ENCODE data around the gene GPC5. TPM values are rescaled to one million over a fixed set of nuclear protein-coding genes. Genes with fewer than 3 reads are reported as not detected.

GPC5 gene
- total and polyA plus RNA-seq, 2 of the 8 experiments (the other 6 are each of a cell fraction or from before 2014, with no cell fraction given): 0.20 to 0.39 TPM

DNA sequence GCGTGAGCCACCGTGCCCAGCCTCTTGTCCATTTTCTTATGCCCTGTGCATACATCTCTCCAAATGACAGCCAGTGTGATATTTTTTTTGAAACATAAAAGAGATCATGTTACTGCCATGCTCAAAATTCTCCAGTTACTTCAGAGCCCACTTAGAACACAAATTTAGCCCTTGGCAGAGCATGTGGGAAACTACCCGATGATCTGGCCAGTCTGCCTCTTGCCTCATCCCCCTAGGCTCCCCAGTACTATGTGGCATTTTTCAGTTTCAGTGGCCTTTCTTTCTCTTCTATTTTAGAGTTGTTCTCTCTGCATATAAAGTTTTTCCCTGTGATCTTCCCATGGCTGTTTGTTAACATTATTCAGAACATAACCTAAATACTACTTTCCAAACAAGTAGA is 323.0 kb downstream of the GPC5 start:
- Histone ChIP-seq H4K20me1 (replicated peaks in 1 of 2; ENCODE audit: control insufficient read depth in 1 of 2, insufficient read depth in 2 of 2, low read length in 2 of 2) (no peaks in the 10 kb centered on the region), H2BK5ac (ENCODE audit: low read depth, low read length) (no peak overlapping the region), H4K91ac (replicated peaks; ENCODE audit: insufficient read length, low read length) (no peak overlapping the region), H3K4me3 (ENCODE audit: extremely low read depth in 1 of 4, insufficient read depth in 2 of 4, low read depth in 3 of 4, low read length in 4 of 4) (no peak overlapping the region), H3K79me2 (ENCODE audit: control insufficient read depth in 1 of 2, insufficient read depth in 2 of 2, low read length in 2 of 2) (no peaks in the 10 kb centered on the region), H2AFZ (ENCODE audit: low read length) (no peak overlapping the region), H3K79me1 (ENCODE audit: low read depth, low read length) (no peaks in the 10 kb centered on the region), H3K9me3 (ENCODE audit: insufficient read depth in 2 of 2, low read depth in 1 of 2, low read length in 1 of 2) (no peaks in the 10 kb centered on the region), H3K4ac (replicated peaks; ENCODE audit: insufficient read length, low read depth, low read length) (no peak overlapping the region), H3K14ac (ENCODE audit: insufficient read length) (no peak overlapping the region), H4K8ac (ENCODE audit: extremely low read depth, insufficient read depth, low read length) (no peak overlapping the region), H2BK120ac (replicated peaks; ENCODE audit: low read depth, low read length) (no peak overlapping the region), H2BK20ac (ENCODE audit: low read length) (no peak overlapping the region), H3K56ac (replicated peaks; ENCODE audit: insufficient read length, low read depth, low read length) (no peak overlapping the region), H2BK12ac (ENCODE audit: low read depth, low read length) (no peak overlapping the region), H3K27me3 (replicated peaks in 1 of 4; ENCODE audit: control insufficient read depth in 3 of 4, extremely low read depth in 1 of 4, insufficient read depth in 3 of 4, low read length in 3 of 4) (no peaks in the 10 kb centered on the region), H4K5ac (ENCODE audit: insufficient read length, low read depth, low read length) (no peak overlapping the region), H3K36me3 (ENCODE audit: control insufficient read depth in 2 of 4, insufficient read depth in 4 of 4, low read length in 3 of 4) (no peaks in the 10 kb centered on the region), H2AK5ac (ENCODE audit: low read depth, low read length) (no peak overlapping the region), H3K18ac (ENCODE audit: extremely low read depth, low read length) (no peak overlapping the region), H3K4me2 (ENCODE audit: insufficient read depth in 1 of 2, low read depth in 2 of 2, low read length in 2 of 2) (no peak overlapping the region), H3K27ac (ENCODE audit: low read depth, low read length) (no peak overlapping the region), H3K23ac (ENCODE audit: insufficient read length) (no peak overlapping the region), H3K4me1 (replicated peaks in 1 of 4; ENCODE audit: control insufficient read depth in 3 of 4, insufficient read depth in 4 of 4, low read length in 3 of 4) (no peaks in the 10 kb centered on the region), H3K9ac (replicated peaks in 1 of 4; ENCODE audit: extremely low read depth in 1 of 4, low read depth in 3 of 4, low read length in 3 of 4) (no peak overlapping the region), H3K23me2 (ENCODE audit: low read depth, low read length) (no peaks in the 10 kb centered on the region), H2BK15ac (ENCODE audit: low read length) (no peak overlapping the region)
- ChIA-PET CTCF (ENCODE audit: partially characterized antibody) (interaction anchor here (0.6 to 2.1 kb wide), 20 partner anchors 10 to 351 kb away, joined by 3 to 10 read pairs (median 4); no protein-coding TSS in a partner anchor), POLR2A (ENCODE audit: partially characterized antibody) (no interaction called here)
- DNase-seq (ENCODE audit: low read depth in 1 of 2, low spot score in 2 of 2) (no peak), FAIRE-seq (no peak)
- no peak for TF ChIP-seq CHD2 (IDR thresholded peaks at IDR 0.05; ENCODE audit: low read length)
- TF ChIP-seq PHF8 (conservative IDR thresholded peaks at IDR 0.05; ENCODE audit: low read depth, low read length): no peak
- TF ChIP-seq EP300 (IDR thresholded peaks at IDR 0.05; ENCODE audit: borderline replicate concordance in 1 of 2, low read depth in 2 of 2, low read length in 2 of 2): no peak
- TF ChIP-seq SRF (IDR thresholded peaks at IDR 0.05; ENCODE audit: low read depth, low read length): no peak
- no peak for TF ChIP-seq CREB1 (IDR thresholded peaks at IDR 0.05)
- no peak for TF ChIP-seq SP2 (IDR thresholded peaks at IDR 0.05; ENCODE audit: low read length)
- TF ChIP-seq POU5F1 (IDR thresholded peaks at IDR 0.05; ENCODE audit: low read depth, low read length): no peak
- no peak for TF ChIP-seq SAP30 (IDR thresholded peaks at IDR 0.05; ENCODE audit: insufficient read depth, insufficient replicate concordance, low read length)
- TF ChIP-seq TAF7 (optimal IDR thresholded peaks at IDR 0.05; ENCODE audit: borderline replicate concordance, low read depth, low read length): no peak
- WGBS, 2 experiments (ENCODE audit: extremely low coverage in 1 of 2, insufficient coverage in 1 of 2, insufficient read length in 1 of 2, insufficient replicate concordance in 2 of 2, low coverage in 1 of 2, low lambda C conversion rate in 2 of 2, missing lambda C conversion rate in 1 of 2): 84% methylated on average over 3 of the region's 3 CpGs; no CpG with 5 or more reads in 1 of the 2 experiments

Data from H1 (cell line).